NCI-H748 (cell line): ENCODE data around the gene SH3GL1.

Experiments
- DNase-seq: peaks from one replicate; lab custom pipeline; 2025; ENCODE audit not compliant: unreplicated experiment; lab: John Stamatoyannopoulos, UW

SH3GL1 gene

DNA sequence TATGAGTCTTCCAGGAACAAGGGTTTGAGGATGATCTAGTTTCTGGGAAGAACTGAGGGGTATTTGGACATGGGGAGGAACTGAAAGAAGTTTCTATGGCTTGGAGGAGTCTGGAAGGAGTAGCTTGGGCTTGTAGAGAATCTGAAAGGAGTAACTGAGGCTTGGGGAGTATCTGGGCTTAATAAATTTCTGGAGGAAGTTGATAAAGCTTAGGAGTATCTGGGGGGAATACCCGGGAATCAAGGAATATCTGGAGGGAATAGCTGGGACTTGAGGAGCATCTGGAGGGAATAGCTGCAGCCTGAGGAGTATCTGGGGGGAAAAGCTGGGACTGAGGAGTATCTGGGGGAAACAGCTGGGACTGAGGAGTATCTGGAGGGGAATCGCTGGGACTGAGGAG is 79.9 kb downstream of the SH3GL1 start:
- no peak for DNase-seq

DNA sequence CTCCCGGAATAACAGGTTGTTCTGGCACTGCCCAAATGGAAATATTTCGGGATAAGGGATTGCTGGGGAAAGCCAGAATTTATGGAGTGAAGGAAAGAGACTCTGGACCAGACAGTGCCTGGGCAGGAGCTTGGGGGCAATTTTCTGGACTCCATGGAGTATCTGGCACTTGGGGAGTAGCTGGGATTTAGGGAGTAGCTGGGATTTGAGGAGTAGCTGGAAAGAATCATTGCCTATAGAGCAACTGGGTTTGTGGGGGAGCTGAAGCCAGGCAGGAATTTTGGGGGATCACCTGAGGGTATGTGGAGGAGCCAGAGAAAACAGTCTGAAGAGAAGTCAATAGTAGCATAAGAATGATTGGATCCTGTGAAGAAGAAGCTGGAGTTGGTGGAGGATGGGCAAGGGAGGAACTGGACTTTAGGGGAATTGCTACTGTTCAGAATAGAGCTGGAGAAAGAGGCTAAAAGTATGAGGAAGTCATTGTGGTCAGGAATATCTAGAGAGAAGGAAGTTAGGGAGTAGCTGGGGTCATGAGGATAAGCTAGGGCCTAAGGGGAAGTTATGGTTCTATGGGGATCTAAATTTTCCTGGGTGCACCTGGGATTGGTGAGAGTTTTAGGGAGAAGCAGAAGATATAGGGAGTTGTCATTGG is 81.2 kb downstream of the SH3GL1 start:
- DNase-seq, result no peak

DNA sequence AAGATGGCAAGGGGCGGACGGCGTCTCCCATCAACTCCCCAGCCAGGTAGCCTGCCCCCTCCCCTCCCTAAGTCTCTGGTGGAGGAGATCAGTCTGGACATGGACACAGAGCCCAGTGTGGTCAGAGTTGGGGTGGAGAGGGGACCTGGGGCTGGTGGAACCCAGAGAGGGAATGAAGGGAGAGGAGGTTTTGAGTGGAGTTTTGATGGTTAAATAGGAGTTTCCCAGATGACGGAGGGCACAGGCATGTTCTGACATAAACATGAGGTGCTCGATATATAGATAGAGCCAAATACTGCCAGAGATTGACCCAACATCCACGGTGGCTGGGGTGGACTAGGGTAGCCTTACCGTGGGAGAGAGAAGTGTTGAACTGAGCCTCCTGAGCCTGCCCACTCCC is 81.9 kb downstream of the SH3GL1 start:
- DNase-seq, result no peak

DNA sequence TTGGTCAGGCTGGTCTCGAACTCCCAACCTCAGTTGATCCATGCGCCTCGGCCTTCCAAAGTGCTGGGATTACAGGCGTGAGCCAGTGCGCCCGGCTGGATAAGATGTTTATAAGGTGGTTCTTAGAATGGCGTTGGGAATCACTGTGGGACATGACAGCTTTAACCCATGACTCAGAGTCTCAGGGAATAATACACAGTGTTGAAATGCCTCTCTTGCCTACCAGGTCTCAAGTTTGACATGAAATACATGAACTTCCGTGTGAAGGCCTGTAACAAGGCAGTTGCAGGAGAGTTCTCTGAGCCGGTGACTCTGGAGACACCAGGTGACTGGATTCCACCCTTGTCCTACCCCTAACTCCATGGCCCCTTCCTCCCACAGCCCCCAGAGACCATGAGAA is 83.4 kb downstream of the SH3GL1 start:
- DNase-seq, result no peak

DNA sequence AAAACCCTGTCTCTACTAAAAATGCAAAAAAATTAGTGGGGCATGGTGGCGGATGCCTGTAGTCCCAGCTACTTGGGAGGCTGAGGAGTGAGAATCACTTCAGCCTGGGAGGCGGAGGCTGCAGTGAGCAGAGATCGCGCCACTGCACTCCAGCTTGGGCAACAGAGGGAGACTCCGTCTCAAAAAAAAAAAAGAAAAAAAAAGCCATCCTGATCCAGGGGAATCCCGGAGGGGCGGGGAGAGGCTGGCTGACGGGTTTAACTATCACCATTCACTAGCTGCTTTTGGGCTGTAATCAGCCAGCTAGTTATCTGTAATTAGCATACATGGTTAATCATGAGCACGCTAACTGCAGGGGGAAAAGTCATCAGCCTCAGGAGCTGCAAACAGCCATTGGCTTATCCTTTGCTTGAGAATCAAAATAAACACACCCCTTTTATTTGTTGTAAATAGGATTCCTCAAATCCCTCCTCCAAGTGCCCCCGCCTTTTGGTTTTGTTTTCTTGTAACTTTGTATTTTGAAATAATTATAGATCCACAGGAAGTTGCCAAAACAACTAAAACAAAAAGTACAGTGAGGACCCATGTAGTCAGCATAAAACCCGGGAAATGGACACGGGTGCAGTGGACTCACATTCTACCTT is 86.4 kb downstream of the SH3GL1 start:
- no peak for DNase-seq
